HepG2 (cell line): ENCODE measurements around the gene PLCXD1. TPM values are rescaled to one million over a fixed set of nuclear protein-coding genes. Genes with fewer than 3 reads are reported as not detected.
A peak's percentile ranks its signal among the peaks of the same experiment; 100 is the strongest.

Experiments used
- ELF1 ChIP-seq: sonication (generic); formaldehyde crosslinking; IDR thresholded peaks from 2 replicates; pipeline ENCODE4 v1.4.0; 2020; ENCODE audit warnings: missing genetic modification reagents
- PRDM10 ChIP-seq: sonication (generic); formaldehyde crosslinking; IDR thresholded peaks from 2 replicates; pipeline ENCODE4 v1.4.0; 2020; ENCODE audit warnings: low read depth, missing genetic modification reagents
- polyA plus RNA-seq, 8 experiments: library from polyadenylated mRNA; depleted of rRNA in 3 of 8; stranded (reverse) in 7 of 8; unstranded in 1 of 8; fragments of >200 nt; fragmentation: Illumina TruSeq in 4 of 8; extraction: Trizol in 4 of 8; gene quantifications; 2 replicates each; pipeline versions ENCODE4 v1.2.1 to v1.2.3, GENCODE V29; 2011 to 2016; ENCODE audit warnings: low read depth in 4 of 8, missing spikeins in 1 of 8, mixed read lengths in 1 of 8; ENCODE audit not compliant: insufficient read depth in 1 of 8
- total RNA-seq, 5 experiments: library from RNA; depleted of rRNA; stranded (reverse); fragments of >200 nt; fragmentation: Illumina TruSeq; extraction: Trizol; gene quantifications; 2 replicates each; pipeline ENCODE4 v1.2.3, GENCODE V29; 2016; ENCODE audit warnings: low read depth in 1 of 5
- TF ChIP-seq, protein P1 (sequence below): sonication (generic); formaldehyde crosslinking; IDR thresholded peaks from 2 replicates; pipeline ENCODE4 v1.4.0; 2020; ENCODE audit warnings: mild to moderate bottlenecking, missing genetic modification reagents, borderline replicate concordance

The PLCXD1 gene
- total and polyA plus RNA-seq, 2 of the 13 experiments (the other 11 are each of a cell fraction or from before 2014, with no cell fraction given), result 87.7 to 153 TPM

GRCh38 chrX:274904-275475 is 6.2 kb upstream of the PLCXD1 start (continued):
- 0 out of 2 replicates have a peak, but pooled peaks have one; percentile 26 for TF ChIP-seq PRDM10
- peak; percentile 56 for TF ChIP-seq ELF1 (CRISPR knock-in tag)
- TF ChIP-seq, protein P1, sequence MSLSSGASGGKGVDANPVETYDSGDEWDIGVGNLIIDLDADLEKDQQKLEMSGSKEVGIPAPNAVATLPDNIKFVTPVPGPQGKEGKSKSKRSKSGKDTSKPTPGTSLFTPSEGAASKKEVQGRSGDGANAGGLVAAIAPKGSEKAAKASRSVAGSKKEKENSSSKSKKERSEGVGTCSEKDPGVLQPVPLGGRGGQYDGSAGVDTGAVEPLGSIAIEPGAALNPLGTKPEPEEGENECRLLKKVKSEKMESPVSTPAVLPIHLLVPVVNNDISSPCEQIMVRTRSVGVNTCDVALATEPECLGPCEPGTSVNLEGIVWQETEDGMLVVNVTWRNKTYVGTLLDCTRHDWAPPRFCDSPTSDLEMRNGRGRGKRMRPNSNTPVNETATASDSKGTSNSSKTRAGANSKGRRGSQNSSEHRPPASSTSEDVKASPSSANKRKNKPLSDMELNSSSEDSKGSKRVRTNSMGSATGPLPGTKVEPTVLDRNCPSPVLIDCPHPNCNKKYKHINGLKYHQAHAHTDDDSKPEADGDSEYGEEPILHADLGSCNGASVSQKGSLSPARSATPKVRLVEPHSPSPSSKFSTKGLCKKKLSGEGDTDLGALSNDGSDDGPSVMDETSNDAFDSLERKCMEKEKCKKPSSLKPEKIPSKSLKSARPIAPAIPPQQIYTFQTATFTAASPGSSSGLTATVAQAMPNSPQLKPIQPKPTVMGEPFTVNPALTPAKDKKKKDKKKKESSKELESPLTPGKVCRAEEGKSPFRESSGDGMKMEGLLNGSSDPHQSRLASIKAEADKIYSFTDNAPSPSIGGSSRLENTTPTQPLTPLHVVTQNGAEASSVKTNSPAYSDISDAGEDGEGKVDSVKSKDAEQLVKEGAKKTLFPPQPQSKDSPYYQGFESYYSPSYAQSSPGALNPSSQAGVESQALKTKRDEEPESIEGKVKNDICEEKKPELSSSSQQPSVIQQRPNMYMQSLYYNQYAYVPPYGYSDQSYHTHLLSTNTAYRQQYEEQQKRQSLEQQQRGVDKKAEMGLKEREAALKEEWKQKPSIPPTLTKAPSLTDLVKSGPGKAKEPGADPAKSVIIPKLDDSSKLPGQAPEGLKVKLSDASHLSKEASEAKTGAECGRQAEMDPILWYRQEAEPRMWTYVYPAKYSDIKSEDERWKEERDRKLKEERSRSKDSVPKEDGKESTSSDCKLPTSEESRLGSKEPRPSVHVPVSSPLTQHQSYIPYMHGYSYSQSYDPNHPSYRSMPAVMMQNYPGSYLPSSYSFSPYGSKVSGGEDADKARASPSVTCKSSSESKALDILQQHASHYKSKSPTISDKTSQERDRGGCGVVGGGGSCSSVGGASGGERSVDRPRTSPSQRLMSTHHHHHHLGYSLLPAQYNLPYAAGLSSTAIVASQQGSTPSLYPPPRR (CRISPR knock-in tag), result peak; percentile 44; the same call in 1 of the 2 replicates
- TF ChIP-seq, all 625 proteins: peak for 75
